HG02571 (cell line): ENCODE results near the gene PPIL1.
"Not testable (repeated sequence)": the region's sequence is repeated elsewhere in the genome, so short reads cannot be mapped to it uniquely, and the experiment has no call there.

Experiments used
- ATAC-seq: cut with Tn5 transposase; IDR thresholded peaks from one replicate; pipeline ENCODE4 v1.9.1; 2021; ENCODE audit warnings: mild to moderate bottlenecking, moderate library complexity; ENCODE audit not compliant: unreplicated experiment

PPIL1 gene

DNA sequence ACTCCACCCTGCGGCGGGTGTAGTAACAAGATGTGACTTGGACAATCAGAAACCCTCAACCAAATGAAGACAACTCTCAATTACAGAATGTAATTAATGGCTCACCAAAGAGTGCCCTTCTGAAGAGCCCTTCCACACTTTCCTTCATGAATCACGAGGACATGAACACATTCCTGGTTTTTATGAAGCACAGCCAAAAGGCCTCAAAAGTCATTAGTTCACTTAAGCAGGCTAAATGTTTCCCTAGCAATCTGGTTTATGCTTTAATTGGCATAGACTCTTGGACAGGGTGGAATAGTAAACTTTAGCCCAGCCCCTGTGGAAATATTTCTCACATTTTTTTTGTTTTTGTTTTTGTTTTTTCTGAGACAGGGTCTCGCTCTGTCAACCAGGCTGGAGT lies 55.8 kb downstream of the PPIL1 start:
- no peak for ATAC-seq

GRCh38 chr6:36817847-36818246 lies 56.8 kb downstream of the PPIL1 start:
- ATAC-seq: no peak

GRCh38 chr6:36817176-36817817 lies 57.3 kb downstream of the PPIL1 start:
- no peak for ATAC-seq

- ATAC-seq: no peak
These were observed 58.5 kb downstream of the PPIL1 start for GRCh38 chr6:36815962-36816735.

DNA sequence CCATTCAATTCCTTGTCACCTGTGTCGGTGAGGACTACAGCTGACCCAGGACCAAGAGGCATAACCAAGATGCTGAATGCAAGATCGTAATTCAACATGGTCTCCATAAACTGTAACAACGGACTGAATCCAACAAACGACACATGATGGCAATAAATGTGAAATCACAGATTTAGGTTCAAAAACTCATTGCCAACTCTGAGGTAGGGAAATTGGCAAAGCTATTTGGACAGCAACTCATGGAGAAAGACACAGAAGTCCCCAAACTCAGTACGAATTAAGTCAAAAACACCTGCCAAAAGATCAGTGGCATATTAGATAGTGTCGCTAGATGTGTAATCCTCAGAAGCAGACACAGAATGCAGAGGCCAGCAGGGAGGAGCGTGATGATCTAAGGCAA lies 60.4 kb downstream of the PPIL1 start:
- no peak for ATAC-seq

DNA sequence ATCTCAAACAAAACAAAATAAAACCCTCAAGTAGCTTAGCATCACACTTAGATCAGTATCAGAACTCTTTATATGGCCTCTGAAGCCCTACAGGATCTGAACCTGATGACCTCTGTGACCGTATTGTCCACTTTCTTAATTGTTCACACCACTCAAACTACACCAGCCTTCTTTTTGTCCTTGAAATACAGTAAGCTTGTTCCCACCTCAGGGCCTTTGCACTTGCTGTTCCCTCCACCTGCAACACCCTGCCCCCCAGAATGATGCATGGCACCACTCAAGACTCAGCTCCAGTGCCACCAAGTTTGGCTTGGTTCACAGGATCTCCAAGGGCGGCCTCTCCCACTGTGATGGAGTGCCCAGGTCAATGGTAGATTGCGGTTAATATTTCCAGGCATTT lies 61.1 kb downstream of the PPIL1 start:
- ATAC-seq: no peak

DNA sequence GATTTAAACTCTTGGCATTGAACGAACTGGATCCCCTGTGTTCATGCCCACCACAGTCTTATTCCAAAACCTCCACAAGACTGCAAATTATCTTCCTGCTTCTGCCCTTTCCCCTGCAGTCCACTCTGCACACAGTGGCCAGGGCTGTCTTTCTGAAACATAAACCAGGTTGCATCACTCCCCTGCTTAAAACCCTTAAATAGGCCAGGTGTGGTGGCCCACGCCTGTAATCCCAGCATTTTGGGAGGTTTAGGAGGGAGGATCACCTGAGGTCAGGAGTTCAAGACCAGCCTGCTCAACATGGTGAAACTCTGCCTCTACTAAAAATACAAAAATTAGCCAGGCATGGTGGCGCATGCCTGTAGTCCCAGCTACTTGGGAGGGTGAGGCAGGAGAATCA lies 61.6 kb downstream of the PPIL1 start:
- not testable (repeated sequence) for ATAC-seq

- ATAC-seq: no peak
These were observed 64.4 kb downstream of the PPIL1 start for GRCh38 chr6:36809941-36810803.

- no peak for ATAC-seq
These were observed 65.4 kb downstream of the PPIL1 start for GRCh38 chr6:36809156-36809555.

- ATAC-seq: no peak
These were observed 66.0 kb downstream of the PPIL1 start for GRCh38 chr6:36808634-36809033.

DNA sequence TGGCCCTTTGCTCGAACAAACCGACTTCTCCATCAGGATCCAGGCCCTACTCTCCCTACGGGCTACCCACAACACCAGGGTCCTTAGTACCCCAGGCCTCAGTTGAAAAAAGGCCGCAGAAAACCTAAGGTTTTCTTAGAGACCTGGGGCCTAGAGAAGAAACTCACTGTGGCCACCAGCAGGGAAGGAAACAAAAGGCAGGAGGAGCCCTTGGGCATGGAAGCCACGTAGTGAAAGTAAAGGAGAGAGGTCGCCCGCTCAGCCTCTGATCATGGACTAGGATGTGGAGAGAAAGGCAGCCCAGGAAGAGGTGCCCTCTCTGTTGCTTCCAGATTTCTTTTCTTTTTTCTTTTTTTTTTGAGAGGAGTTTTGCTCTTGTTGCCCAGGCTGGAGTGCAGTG lies 66.9 kb downstream of the PPIL1 start:
- no peak for ATAC-seq

DNA sequence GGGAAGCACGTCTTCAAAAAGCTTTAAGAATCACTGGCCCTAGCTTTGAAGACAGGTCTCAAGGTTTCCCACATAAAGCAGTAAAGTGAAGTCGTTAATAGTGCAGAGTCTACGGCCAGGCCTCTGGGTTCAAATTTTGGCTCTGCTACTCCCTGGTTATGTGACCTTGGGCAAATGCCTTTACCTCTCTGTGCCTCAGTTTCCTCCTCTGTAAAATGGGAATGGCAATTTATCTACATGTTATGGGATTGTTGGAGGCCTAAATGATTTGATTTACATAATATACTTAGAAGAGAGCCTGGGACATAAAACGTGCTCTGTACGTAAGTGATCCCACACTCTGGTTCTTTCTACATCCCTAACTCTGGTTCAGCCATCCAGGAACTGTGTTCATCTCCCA lies 67.5 kb downstream of the PPIL1 start:
- no peak for ATAC-seq

DNA sequence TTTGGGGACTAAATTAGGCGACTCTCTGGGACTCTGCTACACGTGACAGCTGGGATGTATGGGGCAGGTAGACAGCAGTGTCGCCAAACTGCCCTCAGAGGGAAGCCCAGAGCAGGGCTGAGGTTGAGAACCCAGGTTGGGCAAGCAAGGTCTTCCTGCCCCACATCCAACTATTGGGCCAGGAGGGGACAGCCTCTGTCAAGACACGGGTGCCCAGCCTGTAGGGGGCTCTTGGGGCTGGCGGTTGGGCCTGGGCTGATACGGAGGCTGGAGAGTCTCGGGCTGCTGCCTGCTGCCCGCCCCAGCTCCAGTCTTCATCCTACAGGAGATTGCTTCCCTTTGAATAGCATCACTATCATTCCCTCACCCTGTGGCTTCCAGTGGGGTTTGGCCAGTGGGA lies 68.7 kb downstream of the PPIL1 start:
- no peak for ATAC-seq

DNA sequence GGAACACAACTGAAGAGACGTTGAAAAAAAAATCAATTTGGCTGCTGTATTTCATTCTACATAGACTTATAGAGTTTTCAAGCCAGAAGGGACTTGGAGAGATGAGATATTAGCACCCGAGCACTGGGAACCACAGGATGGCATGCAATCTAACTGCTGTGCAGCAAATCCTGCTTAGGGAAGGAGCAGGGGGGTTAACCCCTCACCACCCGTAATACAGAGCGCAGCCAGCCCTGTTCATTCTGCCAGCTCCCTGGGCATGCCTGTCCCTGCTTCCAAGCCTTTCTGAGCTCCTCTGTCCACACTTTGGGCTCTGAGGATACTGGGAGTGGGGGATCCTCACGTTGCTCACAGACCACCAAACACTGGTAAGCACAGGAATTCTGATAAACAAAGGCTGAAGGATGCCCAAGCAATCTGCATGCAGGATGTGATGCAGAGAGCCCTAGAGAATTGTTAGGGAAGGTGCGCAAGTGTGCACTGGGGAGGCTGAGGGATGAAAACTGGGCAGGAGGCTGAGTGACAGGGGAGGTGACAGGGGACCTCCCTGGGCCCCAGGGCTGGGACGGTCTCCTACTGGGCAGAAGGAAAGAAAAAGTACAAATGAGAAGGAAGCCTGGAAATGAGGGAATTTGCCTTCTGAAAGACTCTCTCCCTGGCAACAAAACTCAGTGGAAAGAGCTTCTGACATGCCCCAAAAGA lies 69.4 kb downstream of the PPIL1 start:
- ATAC-seq: no peak
